HG02852 (cell line): ENCODE measurements around the gene ZNF80.
"Not testable (repeated sequence)": the region's sequence is repeated elsewhere in the genome, so short reads cannot be mapped to it uniquely, and the experiment has no call there.

ENCODE experiments used
- ATAC-seq: cut with Tn5 transposase; IDR thresholded peaks from one replicate; pipeline ENCODE4 v1.9.1; 2021; ENCODE audit warnings: mild to moderate bottlenecking, moderate library complexity; ENCODE audit not compliant: unreplicated experiment

The ZNF80 gene

GRCh38 chr3:114237478-114237877 lies at the start of gene ZNF80:
Gene ZNF80, minus strand, starts transcription at chr3:114237578. Its CDS starts 504 bp downstream, at chr3:114237074.
- not testable (repeated sequence) for ATAC-seq

- no peak for ATAC-seq
Measured at GRCh38 chr3:114286266-114286665, 48.9 kb upstream of the ZNF80 start.

GRCh38 chr3:114285648-114286230 lies 48.4 kb upstream of the ZNF80 start:
- ATAC-seq: no peak

GRCh38 chr3:114284644-114285043 lies 47.3 kb upstream of the ZNF80 start:
- no peak for ATAC-seq

GRCh38 chr3:114276856-114277255 lies 39.5 kb upstream of the ZNF80 start:
- ATAC-seq: not testable (repeated sequence)

- no peak for ATAC-seq
Measured at GRCh38 chr3:114274929-114275328, 37.6 kb upstream of the ZNF80 start.

- ATAC-seq: no peak
Measured at GRCh38 chr3:114272271-114272670, 34.9 kb upstream of the ZNF80 start.

- no peak for ATAC-seq
Measured at GRCh38 chr3:114270019-114270418, 32.6 kb upstream of the ZNF80 start.

- no peak for ATAC-seq
Measured at GRCh38 chr3:114260152-114260551, 22.8 kb upstream of the ZNF80 start.

- ATAC-seq: no peak
Measured at GRCh38 chr3:114259566-114259965, 22.2 kb upstream of the ZNF80 start.

- no peak for ATAC-seq
Measured at GRCh38 chr3:114253505-114253904, 16.1 kb upstream of the ZNF80 start.

GRCh38 chr3:114252954-114253353 lies 15.6 kb upstream of the ZNF80 start:
- no peak for ATAC-seq

GRCh38 chr3:114242947-114243346 lies 5.6 kb upstream of the ZNF80 start:
- ATAC-seq: peak; percentile 96

- no peak for ATAC-seq
Measured at GRCh38 chr3:114241262-114241661, 3.9 kb upstream of the ZNF80 start.

GRCh38 chr3:114238146-114238785 lies 888 bp upstream of the ZNF80 start:
- not testable (repeated sequence) for ATAC-seq

- ATAC-seq: no peak
Measured at GRCh38 chr3:114235431-114235830, 1.9 kb downstream of the ZNF80 start.

GRCh38 chr3:114234745-114235144 lies 2.6 kb downstream of the ZNF80 start:
- no peak for ATAC-seq

- ATAC-seq: no peak
Measured at GRCh38 chr3:114231616-114232015, 5.8 kb downstream of the ZNF80 start.

- ATAC-seq: no peak
Measured at GRCh38 chr3:114227076-114227475, 10.3 kb downstream of the ZNF80 start.

- ATAC-seq: no peak
Measured at GRCh38 chr3:114226313-114226712, 11.1 kb downstream of the ZNF80 start.

- peak; percentile 78 for ATAC-seq
Measured at GRCh38 chr3:114223143-114223542, 14.2 kb downstream of the ZNF80 start.

- ATAC-seq: no peak
Measured at GRCh38 chr3:114221881-114222264, 15.5 kb downstream of the ZNF80 start.
